C4-2B (cell line): ENCODE data around the gene SREBF1.
"Not testable (repeated sequence)": the region's sequence is repeated elsewhere in the genome, so short reads cannot be mapped to it uniquely, and the experiment has no call there.

ENCODE experiments used
- H3K27ac ChIP-seq: fragments of 450-650 bp; 2 replicates; pipeline ENCODE4 v1.5.1; 2017
- CTCF ChIP-seq: fragments of 450-650 bp; conservative IDR thresholded peaks from 2 replicates; pipeline ENCODE4 v1.5.1; 2017; ENCODE audit warnings: mild to moderate bottlenecking
- ZFX ChIP-seq: fragments of 450-650 bp; IDR thresholded peaks from 2 replicates; pipeline ENCODE4 v1.6.1; 2017

SREBF1 gene

GRCh38 chr17:17810895-17811248, 25.9 kb downstream of the SREBF1 start:
- peak overlapping the region; percentile 86 for H3K27ac ChIP-seq
- no peak for TF ChIP-seq CTCF
- no peak for TF ChIP-seq ZFX

GRCh38 chr17:17810084-17810894, 26.5 kb downstream of the SREBF1 start:
- H3K27ac ChIP-seq, result peak overlapping the region; percentile 86
- peak; percentile 62; the same call in 1 of the 2 replicates for TF ChIP-seq ZFX
- TF ChIP-seq CTCF, result no peak

- H3K27ac ChIP-seq, result peak overlapping the region; percentile 86
- TF ChIP-seq CTCF (no peak), ZFX (no peak)
These were observed 27.2 kb downstream of the SREBF1 start for GRCh38 chr17:17809531-17810083.

DNA sequence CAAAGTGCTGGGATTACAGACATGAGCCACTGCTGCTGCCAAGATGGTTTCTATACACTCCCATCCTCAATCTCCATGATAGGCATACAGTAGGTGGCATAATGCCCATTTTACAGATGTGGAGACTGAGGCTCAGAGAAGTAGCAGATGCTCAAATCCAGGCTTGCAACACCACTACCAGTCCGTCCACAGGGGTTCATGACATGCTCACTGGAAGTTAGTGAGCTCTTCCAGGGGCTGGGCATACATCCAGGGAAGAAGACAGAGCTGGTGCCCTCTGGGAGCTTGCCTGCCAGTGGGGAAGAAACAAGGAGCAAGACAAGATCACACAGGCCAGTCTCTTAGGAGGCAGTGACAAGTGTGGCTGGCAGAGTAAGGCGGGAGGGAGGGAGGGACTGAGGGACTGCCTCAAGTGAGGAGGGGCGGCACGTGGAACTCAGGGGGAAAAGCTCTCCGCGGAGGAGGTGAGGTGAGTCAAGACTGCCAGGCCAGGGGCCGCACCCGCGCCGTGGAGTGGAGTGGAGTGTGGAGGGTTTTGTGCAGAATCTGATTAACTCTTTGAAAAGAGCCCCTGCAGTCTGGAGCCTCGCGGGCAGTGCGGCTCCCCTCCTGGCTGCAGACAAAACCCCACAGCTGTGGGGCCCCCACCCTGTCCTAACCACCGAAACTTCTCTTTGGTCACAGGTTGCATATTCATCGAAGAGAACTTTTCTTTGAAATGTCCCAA, 27.9 kb downstream of the SREBF1 start:
- peak overlapping the region; percentile 86 for H3K27ac ChIP-seq
- TF ChIP-seq ZFX (no peak), CTCF (no peak)

DNA sequence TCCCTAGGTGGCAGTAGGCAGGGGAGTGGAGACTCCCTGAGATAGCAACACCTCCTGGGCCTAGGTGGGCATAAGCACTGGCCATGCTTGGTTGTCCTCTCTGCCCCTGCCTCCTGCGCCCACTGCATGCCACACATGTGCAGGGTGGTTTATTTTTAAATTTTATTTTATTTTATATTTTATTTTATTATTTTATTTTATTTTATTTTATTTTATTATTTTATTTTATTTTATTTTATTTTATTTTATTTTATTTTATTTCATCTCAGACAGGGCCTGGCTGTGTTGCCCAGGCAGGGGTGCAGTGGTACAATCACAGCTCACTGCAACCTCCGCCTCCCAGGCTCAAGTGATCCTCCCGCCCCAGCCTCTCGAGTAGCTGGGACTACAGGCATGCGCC, 28.6 kb downstream of the SREBF1 start:
- not testable (repeated sequence) for H3K27ac ChIP-seq

- H3K27ac ChIP-seq, result peak overlapping the region; percentile 7
- no peak for TF ChIP-seq ZFX
- no peak for TF ChIP-seq CTCF
These were observed 29.3 kb downstream of the SREBF1 start for GRCh38 chr17:17807440-17807839.

GRCh38 chr17:17806611-17807274, 30.0 kb downstream of the SREBF1 start:
- no peak for TF ChIP-seq CTCF
- no peak for TF ChIP-seq ZFX
- H3K27ac ChIP-seq, result no peak overlapping the region
